ENCODE data around the gene AKAP10.

DNA sequence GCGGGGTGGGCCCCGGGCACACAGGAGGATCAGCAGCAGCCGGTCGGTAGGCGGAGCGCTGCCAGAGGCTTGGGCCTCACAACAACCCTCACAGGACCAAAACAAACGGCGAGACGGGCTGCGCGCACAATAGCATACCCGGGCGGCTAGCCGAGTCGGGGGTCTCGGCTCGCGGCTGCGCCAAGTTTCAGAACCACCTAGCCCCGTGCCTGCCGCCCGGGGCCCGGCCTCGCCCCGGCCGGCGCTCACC, 110.6 kb downstream of the AKAP10 start:
- TF ChIP-seq, protein P1, sequence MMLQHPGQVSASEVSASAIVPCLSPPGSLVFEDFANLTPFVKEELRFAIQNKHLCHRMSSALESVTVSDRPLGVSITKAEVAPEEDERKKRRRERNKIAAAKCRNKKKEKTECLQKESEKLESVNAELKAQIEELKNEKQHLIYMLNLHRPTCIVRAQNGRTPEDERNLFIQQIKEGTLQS (IDR thresholded peaks at IDR 0.05), result no peak
- TF ChIP-seq CEBPB (IDR thresholded peaks at IDR 0.05; ENCODE audit: low read depth) (no peak), POLR2AphosphoS5 (IDR thresholded peaks at IDR 0.05; ENCODE audit: low read depth, low read length) (peak; percentile 40; the same call in 1 of the 2 replicates)
- TF ChIP-seq, protein P2, sequence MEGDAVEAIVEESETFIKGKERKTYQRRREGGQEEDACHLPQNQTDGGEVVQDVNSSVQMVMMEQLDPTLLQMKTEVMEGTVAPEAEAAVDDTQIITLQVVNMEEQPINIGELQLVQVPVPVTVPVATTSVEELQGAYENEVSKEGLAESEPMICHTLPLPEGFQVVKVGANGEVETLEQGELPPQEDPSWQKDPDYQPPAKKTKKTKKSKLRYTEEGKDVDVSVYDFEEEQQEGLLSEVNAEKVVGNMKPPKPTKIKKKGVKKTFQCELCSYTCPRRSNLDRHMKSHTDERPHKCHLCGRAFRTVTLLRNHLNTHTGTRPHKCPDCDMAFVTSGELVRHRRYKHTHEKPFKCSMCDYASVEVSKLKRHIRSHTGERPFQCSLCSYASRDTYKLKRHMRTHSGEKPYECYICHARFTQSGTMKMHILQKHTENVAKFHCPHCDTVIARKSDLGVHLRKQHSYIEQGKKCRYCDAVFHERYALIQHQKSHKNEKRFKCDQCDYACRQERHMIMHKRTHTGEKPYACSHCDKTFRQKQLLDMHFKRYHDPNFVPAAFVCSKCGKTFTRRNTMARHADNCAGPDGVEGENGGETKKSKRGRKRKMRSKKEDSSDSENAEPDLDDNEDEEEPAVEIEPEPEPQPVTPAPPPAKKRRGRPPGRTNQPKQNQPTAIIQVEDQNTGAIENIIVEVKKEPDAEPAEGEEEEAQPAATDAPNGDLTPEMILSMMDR (IDR thresholded peaks at IDR 0.05 in 2 of 3, conservative IDR thresholded peaks at IDR 0.05 in 1 of 3; ENCODE audit: borderline replicate concordance in 1 of 3, insufficient read depth in 1 of 3, low read depth in 2 of 3, low read length in 2 of 3), result peak in 1 of 3 experiments; percentile 37; a peak in 2 of 6 replicates
